Astrocyte (in vitro differentiated cells and primary cell): ENCODE measurements around the gene RPS4Y2.

Experiments used
- CTCF ChIP-seq: IDR thresholded peaks from 2 replicates; pipeline ENCODE4 v1.5.1; 2011; ENCODE audit warnings: low read depth, mild to moderate bottlenecking, inconsistent platforms, low read length, moderate library complexity; ENCODE audit not compliant: insufficient read depth
- EZH2 ChIP-seq: IDR thresholded peaks from 2 replicates; pipeline ENCODE4 v1.6.1; 2012; ENCODE audit warnings: mild to moderate bottlenecking, low read length, inconsistent platforms; ENCODE audit not compliant: insufficient read depth

GRCh38 chrY:20714391-20714790, 41.5 kb upstream of the RPS4Y2 start:
- TF ChIP-seq CTCF (no peak), EZH2 (no peak)
